NOMO-1 treated with DMSO at 0.1 percent for 48 hours (cell line): Measurements from ENCODE around the gene HGF.
"Not testable (repeated sequence)": the region's sequence is repeated elsewhere in the genome, so short reads cannot be mapped to it uniquely, and the experiment has no call there.

Experiments used
- DNase-seq: peaks from one replicate; lab custom pipeline; 2025; ENCODE audit not compliant: unreplicated experiment; lab: John Stamatoyannopoulos, UW

Gene HGF

DNA sequence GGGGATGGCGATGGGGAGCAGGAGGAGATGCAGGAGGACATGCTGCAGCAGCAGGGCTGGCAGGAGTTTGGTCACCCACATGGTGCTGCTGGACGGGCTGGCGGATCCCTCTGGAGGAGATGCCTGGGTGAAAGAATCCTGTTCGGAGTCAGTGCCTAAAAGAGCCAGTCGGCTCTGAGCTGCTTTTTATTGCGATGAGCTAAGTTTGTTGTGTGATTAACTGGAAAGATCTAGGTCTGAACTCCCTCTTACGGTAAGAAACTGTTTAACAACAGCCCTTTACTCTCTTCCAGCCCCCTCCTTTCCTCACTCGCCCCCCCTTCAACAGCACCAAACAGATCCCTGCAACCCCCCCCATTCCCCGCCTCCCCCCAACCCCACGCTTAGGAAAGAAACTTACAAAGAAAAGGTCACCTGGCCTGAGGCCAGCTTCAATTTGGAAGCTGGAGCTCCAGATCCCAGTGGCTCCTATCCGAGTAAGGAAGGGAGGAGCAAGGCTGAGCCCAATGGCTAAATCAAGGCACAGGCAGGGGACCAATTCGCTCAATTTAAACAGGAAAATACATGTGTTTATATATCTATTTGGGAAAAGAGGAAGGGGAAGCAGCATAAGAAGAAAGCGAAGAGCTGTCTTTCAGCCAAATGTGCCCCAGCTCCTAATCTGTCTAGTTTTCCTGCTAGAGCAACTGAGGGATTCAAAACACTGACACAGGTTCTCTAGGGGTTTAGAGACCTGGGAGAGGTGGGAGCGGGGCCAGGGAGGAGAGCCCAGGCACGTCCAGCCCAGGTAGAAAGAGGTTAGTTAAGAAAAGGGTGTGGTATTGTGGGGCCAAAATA, at the start of gene HGF:
HGF (minus strand) TSS at position 157 of the 837 bp plus-strand sequence; CDS start at position 81, 76 bp downstream.
- DNase-seq = peak; percentile 79

DNA sequence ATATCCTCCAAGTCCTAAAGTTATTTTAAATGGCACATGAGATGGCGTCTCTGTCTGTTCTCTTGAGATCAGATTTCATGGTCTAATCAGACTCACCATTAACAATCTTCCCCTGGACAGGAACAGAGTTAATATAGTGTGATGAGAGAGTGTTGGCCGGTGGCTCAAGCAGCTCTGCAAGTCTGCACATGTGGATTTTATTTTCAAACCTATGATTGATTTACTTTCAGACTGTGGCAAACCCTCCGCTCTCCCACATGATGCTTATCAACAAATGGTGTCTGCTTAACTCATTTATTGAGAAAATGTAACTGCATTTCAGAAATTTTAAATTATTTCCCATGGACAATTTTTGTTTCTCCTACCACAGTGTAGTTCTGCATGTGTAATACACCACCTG, 46.5 kb upstream of the HGF start:
- DNase-seq = no peak

DNA sequence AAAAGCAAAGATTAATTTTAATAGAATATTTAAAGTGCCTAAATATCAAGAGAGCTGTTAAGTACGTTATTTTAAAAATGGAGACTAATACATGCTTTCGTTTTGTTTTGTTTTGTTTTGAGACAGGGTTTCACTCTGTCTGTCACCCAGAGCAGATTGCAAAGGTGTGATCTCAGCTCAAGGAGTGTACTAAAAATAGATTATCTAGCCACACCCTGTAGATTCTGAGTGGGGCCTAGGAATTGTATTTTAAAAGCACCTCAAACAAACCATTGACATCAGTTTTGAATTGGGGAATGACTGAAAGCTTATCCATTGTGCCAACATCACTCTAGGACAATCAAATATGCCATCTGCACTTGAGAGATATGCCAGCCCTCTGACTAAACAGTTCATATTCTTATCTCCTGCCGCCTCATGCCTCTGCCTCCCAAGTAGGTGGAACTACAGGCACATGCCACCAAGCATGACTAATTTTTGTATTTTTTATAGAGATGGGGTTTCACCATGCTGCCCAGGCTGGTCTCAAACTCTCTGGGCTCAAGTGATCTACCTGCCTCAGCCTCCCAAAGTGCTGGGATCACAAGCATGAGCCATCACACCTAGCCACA, 43.1 kb upstream of the HGF start:
- DNase-seq = not testable (repeated sequence)

GRCh38 chr7:81811956-81812865, 42.4 kb upstream of the HGF start:
- no peak for DNase-seq

GRCh38 chr7:81810476-81811155, 40.8 kb upstream of the HGF start:
- DNase-seq = peak; percentile 94

DNA sequence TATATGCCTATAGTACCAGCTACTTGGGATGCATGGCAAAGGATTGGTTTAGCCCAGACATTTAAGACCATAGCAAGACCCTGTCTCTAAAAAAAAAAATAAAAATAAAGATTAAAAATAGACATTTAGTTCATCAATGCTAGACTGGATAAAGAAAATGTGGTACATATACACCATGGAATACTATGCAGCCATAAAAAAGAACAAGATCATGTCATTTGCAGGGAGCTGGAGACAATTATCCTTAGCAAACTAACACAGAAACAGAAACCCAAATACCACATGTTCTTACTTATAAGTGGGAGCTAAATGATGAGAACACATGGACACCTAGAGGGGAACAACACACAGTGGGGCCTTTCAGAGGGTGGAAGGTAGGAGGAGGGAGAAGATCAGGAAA, 38.5 kb upstream of the HGF start:
- not testable (repeated sequence) for DNase-seq

- DNase-seq = no peak
Measured at GRCh38 chr7:81803267-81803666, 33.4 kb upstream of the HGF start.

DNA sequence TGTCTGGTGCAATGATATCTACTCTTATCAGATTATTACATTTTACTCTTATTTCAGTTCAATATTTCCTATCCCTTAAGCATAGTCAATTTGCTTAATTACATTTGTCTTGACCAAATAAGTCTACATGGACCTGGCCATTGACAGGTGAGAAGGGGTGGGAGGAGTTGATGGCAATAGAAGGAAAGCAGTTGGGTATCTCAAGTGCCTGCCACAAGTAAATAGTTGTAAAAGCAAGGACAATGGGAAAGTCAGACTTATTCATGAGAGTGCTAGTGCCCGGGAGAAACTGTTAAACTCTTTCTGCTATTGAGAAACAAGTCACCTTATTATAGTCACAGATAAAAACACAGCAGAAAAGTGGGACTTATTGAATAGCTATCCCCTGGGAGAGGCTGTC, 32.4 kb upstream of the HGF start:
- DNase-seq = no peak

- no peak for DNase-seq
Measured at GRCh38 chr7:81801532-81801931, 31.7 kb upstream of the HGF start.

- peak; percentile 37 for DNase-seq
Measured at GRCh38 chr7:81791568-81792518, 22.0 kb upstream of the HGF start.

DNA sequence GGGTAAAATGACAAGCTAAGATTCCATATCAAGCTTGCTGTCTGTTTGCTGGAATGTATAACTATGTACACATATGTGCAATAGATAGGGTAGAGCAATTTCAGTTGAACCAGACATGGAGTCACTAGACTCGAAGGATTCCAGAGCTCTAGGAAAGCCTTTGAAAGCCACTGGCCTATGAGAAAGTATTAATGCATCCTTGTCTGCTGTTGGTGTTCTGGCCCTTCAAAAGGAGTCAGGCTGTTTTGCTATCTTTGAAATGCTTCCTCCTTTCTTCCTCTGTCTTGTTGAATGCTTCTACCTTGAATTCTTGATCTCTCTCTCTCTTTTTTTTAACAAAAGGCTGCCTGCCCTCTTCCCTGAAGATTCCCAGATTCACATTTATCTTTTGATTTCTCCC, 20.8 kb upstream of the HGF start:
- DNase-seq = no peak

DNA sequence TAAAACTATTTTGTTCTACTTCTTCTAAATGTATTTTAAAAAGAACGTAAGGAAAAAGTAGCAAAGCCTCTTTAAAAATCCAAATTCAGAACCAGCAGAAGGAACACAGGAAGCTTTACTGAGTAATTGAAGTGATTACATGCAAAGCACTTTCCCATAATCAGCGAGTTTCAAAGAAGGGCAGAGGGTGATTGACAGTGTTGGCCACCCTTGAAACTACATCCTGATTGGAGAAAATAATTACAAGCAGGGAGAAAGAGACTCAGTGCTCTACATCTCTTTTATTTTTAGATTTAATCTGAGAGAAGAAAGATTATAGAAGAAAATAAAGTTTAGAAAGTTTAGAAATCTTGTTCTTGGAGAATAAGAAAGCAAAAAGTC, 20.3 kb upstream of the HGF start:
- no peak for DNase-seq

- no peak for DNase-seq
Measured at GRCh38 chr7:81789406-81790119, 19.7 kb upstream of the HGF start.

GRCh38 chr7:81788246-81788645, 18.4 kb upstream of the HGF start:
- DNase-seq = no peak

DNA sequence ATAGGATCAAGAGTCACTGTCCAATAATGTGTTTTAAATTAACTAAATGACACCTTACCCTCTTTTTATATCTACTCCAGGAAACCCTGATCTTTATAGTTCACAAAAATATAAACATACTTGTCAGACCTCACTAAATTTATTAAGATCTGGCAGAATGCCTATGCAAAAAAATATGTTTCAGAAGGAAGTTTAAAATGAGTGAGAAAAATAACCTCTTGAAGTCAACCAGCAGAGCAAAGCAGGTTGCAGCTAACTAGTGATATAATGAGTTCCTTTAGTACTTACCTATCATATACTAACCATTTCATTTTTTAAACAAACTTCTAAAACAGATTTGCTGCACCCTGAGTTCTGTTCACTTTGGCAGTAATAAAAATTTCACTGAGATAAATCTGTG, 14.0 kb upstream of the HGF start:
- no peak for DNase-seq

DNA sequence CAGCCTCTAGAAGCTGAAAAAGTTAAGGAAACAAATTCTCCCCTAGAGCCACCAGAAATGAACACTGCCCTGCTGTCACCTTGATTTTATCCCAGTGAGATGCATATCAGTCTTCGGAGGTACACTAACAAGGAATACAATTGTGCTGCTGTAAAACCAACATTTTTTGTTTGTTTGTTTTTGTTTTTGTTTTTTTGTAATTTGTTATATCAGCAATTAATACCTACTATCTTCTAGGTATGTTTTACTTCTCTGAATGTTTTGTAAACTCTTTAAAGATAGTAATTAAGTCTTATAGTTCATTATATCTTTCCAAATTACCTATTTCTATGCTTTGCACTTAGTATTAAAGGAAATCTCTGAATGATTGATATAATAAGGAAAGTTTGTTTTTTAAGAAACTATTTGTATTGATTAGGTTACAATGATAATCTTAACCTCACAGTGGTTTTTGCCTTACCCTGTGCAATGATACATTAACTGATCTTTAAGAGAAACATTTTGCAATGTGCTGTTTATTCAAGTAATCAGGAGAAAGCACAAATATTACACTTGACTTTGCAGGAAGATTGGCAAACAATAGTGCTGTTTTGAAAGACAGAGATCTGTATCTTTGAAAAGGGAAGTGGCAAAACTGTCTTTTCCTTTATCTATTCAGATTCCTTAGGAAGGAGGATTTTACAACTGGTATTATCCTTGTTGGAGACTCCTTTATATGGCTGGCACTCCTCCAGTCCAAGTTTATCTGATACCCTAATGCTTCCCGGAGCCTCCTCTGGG, 11.3 kb upstream of the HGF start:
- DNase-seq = peak; percentile 75

- no peak for DNase-seq
Measured at GRCh38 chr7:81779706-81780105, 9.9 kb upstream of the HGF start.

GRCh38 chr7:81777697-81778096, 7.8 kb upstream of the HGF start:
- DNase-seq = no peak
